ENCODE measurements around the gene EHMT1.
"Not testable (repeated sequence)": the region's sequence is repeated elsewhere in the genome, so short reads cannot be mapped to it uniquely, and the experiment has no call there.

The EHMT1 gene

DNA sequence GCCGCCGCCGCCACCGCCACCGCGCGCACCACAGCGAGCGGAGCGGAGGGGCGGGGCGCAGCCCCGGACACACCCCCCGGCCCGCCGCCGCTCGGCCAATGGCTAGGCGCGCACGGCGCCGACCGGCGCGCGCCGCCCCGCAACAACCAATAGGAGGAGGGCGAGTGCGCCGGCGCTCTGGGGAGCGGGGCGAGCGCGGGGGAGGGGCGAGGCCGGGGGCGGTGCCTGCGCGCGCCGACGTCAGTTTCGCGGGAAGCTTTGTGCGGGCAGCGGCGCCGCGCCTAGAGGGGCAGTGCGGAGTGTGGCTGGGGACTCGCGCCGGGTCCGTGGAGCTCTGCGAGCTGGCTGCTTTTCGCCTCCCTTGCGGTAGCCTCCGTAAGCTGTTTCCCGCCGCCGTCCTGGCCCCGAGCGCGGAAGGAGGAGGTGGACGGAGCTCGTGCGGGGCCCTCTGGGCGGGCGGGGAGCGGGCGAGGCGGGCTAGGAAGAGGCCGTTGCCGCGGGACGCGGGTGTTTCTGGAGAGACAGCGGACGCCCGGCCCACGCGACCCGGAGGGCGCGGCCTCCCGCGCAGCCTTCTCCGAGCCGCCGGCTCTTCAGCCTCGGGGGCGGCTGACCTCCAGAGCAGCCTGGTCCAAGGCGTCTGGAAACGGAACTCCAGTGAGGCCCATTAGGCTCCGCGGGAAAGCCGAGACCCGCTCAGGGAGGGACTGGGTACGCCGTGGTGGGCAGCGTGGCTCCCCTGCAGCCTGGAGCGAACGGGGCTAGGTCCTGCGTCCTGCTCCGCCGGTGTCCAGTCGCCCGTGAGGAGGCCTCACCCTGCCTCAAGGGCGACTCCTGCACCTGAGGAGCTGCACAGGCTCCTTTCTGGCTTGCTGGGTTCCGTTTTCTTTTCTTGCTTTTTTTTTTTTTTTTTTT is 28.1 kb upstream of the EHMT1 start, which contains the start of gene ZMYND19:
Gene ZMYND19 (minus strand): TSS at position 44 of the 915 bp plus-strand sequence. CDS start 249 bp downstream, outside the sequence.
- TF ChIP-seq, protein P1, sequence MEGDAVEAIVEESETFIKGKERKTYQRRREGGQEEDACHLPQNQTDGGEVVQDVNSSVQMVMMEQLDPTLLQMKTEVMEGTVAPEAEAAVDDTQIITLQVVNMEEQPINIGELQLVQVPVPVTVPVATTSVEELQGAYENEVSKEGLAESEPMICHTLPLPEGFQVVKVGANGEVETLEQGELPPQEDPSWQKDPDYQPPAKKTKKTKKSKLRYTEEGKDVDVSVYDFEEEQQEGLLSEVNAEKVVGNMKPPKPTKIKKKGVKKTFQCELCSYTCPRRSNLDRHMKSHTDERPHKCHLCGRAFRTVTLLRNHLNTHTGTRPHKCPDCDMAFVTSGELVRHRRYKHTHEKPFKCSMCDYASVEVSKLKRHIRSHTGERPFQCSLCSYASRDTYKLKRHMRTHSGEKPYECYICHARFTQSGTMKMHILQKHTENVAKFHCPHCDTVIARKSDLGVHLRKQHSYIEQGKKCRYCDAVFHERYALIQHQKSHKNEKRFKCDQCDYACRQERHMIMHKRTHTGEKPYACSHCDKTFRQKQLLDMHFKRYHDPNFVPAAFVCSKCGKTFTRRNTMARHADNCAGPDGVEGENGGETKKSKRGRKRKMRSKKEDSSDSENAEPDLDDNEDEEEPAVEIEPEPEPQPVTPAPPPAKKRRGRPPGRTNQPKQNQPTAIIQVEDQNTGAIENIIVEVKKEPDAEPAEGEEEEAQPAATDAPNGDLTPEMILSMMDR (conservative IDR thresholded peaks at IDR 0.05) = no peak
- 0 out of 2 replicates have a peak, but pooled peaks have one; percentile 19 for TF ChIP-seq ZFX (IDR thresholded peaks at IDR 0.05)
- peak within 1 kb of the TSS; percentile 88 for H3K27ac ChIP-seq

DNA sequence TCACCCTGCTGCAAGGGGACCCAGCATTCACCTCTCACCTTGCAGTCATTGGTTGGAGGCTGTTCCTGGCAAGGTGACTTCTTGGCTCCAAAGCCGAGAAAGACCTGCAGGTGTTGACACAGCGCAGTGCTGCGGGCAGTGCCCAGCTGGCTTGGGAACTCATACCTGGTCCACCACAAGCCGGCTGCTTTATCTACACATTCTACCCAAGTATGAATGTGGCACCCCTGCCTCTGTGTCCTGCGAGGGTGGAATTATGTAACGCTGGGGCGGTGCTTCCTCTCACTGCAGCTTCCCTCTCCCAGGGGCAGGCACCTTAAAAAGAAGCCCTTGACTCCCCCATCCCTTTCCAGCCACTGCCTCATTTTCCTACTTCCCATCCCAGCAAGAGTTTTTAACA is 26.0 kb upstream of the EHMT1 start:
- H3K27ac ChIP-seq = peak overlapping the region; percentile 49
- no peak for TF ChIP-seq ZFX (IDR thresholded peaks at IDR 0.05)
- TF ChIP-seq, protein P1 (conservative IDR thresholded peaks at IDR 0.05) = no peak

DNA sequence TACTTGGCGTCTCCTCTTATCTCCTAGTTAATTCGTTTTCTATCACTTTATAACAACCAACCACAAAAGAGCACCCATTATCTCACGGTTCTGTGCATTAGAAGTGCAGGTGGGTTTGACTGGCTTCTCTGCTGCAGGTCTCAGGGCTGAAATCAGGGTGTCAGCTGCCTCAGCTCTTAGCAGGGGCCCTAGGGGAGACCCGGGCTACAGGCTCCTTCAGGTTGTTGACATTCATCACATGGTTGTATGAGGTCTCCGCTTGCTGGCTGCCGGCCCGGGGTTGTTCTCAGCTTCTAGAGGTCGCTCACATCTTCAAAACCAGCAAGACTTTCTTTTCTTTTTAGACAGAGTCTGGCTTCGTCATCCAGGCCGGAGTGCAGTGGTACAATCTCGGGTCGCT is 25.6 kb upstream of the EHMT1 start:
- TF ChIP-seq, protein P1 (conservative IDR thresholded peaks at IDR 0.05) = no peak
- TF ChIP-seq ZFX (IDR thresholded peaks at IDR 0.05) = no peak
- peak overlapping the region; percentile 49 for H3K27ac ChIP-seq

DNA sequence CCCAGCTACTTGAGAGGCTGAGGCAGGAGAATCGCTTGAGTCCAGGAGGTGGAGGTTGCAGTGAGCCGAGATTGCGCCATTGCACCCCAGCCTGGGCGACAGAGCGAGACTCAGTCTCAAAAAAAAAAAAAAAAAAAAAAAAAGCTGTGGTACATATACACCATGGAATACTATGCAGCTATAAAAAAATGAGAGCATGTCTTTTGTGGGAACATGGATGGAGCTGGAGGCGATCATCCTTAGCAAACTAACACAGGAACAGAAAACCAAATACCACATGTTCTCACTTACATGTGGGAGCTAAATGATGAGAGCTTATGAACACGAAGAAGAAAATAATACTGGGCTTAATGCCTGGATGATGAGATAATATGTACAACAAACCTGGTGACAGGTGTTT is 22.2 kb upstream of the EHMT1 start:
- H3K27ac ChIP-seq = not testable (repeated sequence)

DNA sequence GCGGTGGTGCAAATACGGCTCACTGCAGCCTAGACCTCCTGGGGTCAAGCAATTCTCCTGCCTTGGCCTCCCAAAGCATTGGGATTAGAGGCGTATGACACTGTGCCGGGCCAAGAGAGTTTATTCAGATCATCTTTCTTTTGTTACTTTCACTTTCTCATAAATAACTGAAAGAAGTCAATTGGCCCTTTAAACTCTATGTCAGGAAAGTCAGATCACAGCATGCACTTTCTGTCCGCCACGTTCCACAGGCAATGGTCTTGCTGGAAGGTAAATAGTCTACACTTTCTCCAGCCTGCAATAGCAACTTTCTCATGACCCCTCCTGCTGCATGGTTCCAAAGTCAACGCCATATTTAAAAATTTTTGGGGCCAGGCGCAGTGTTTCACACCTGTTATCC is 19.9 kb upstream of the EHMT1 start:
- TF ChIP-seq, protein P1 (conservative IDR thresholded peaks at IDR 0.05) = no peak
- no peak for TF ChIP-seq ZFX (IDR thresholded peaks at IDR 0.05)

DNA sequence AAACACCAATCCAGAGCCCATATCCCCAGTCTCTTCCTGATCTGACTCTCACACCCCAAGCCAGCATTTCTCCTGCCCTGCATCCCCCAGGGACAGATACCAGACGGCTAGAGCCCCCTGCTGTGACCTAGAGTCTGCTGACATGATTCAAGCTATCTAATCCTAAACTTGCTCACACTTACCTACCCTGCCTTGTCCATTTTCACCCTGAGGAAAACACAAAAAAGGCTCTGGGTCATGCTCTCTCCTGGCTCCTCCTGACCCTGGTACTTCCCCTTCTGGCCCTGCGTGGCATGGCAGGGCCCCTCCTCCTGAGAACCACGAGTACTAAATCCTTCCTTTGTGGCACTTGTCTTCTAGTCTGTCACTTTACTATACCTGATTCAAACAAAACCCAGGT is 16.1 kb upstream of the EHMT1 start:
- H3K27ac ChIP-seq = no peak overlapping the region

More for the DNA sequence above, 19.9 kb upstream of the EHMT1 start:
- no peak overlapping the region for H3K27ac ChIP-seq

DNA sequence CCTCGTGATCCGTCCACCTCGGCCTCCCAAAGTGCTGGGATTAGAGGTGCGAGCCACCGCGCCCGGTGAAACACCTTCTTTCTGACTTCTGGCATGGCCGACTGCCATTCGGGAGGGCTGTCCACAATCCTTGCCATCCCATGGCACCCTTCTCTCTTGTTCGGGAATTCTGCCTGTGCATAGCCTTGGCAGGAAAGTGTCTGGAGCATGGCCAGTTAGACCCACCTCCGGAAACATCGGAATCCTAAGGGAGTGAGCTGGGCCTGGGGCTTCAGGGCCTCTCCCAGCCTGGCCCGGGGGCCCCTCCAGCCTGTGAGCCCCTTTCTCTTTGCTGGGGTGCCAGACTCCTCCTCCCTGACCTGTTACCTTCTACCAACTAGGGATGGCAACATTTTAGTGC is 14.9 kb upstream of the EHMT1 start:
- TF ChIP-seq, protein P1 (conservative IDR thresholded peaks at IDR 0.05) = no peak
- no peak for TF ChIP-seq ZFX (IDR thresholded peaks at IDR 0.05)
- no peak overlapping the region for H3K27ac ChIP-seq

More for the DNA sequence above, 16.1 kb upstream of the EHMT1 start:
- TF ChIP-seq, protein P1 (conservative IDR thresholded peaks at IDR 0.05) = no peak
- no peak for TF ChIP-seq ZFX (IDR thresholded peaks at IDR 0.05)

Measured in C4-2B (cell line).